GM12873 (cell line): ENCODE measurements around the gene ADAMTS20.

Experiments
- TF ChIP-seq, protein P1 (sequence below): IDR thresholded peaks from 2 replicates; pipeline ENCODE4 v1.5.1; 2012; ENCODE audit warnings: low read depth, mild to moderate bottlenecking, moderate library complexity, low read length, control low read depth; ENCODE audit not compliant: insufficient read depth; ENCODE audit errors: missing control alignments

ADAMTS20 gene

GRCh38 chr12:43402436-43402835 lies 149.6 kb downstream of the ADAMTS20 start:
- TF ChIP-seq, protein P1, sequence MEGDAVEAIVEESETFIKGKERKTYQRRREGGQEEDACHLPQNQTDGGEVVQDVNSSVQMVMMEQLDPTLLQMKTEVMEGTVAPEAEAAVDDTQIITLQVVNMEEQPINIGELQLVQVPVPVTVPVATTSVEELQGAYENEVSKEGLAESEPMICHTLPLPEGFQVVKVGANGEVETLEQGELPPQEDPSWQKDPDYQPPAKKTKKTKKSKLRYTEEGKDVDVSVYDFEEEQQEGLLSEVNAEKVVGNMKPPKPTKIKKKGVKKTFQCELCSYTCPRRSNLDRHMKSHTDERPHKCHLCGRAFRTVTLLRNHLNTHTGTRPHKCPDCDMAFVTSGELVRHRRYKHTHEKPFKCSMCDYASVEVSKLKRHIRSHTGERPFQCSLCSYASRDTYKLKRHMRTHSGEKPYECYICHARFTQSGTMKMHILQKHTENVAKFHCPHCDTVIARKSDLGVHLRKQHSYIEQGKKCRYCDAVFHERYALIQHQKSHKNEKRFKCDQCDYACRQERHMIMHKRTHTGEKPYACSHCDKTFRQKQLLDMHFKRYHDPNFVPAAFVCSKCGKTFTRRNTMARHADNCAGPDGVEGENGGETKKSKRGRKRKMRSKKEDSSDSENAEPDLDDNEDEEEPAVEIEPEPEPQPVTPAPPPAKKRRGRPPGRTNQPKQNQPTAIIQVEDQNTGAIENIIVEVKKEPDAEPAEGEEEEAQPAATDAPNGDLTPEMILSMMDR: no peak

DNA sequence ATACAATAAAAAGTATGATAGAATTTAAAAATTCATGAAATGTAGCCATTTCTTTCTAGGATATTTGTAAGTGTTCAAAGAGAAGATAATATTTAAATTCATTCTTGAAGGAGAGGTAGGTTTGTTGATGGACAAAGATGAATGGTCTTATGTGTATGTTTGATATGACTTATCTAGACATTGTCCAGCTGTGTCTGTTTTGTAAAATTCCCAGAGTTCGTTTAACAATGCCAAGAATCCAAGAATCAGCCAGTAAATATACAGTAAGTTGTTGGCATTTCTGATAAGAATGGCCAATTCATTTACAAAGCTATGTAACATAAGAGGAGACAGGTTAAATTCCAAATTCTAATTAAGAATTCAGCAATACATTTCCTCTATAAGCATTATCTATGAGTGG lies 150.9 kb downstream of the ADAMTS20 start:
- TF ChIP-seq, protein P1: no peak

DNA sequence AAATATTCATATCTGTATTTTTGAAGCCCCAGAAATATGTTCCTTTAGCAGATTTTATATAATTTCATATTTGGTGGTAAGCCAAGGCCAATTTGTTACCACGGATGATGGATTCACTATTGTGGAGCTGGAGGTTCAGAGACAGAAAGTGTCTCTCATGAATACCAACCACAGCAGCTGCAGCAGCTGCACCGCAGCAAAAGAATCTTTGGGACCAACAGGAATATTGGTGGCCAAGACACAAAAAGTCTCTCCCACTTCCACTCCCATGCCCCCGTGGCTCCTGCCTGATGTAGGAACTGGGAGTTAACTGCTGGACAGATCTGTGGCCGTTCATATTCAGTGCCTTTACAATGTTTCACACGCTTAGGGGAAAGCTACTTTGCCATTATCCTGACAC lies 155.3 kb downstream of the ADAMTS20 start:
- TF ChIP-seq, protein P1: no peak

DNA sequence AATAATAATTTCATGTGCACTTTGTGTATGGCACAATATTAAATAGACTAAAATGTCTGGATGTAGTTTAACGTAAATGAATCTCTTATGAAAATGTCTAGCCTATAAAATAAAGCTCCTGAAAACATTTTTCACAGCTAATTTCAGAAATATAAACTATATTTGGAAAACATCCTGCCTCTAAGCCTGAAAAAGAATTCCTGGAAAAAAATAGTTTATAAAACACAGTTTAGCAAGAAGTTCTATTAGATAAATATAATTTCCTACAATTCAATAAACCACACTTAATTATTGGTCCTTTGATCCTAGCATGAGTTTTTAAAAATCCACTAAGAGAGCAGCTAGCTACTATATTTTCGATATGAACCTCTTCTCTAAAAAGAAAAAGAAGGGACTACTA lies 159.9 kb downstream of the ADAMTS20 start:
- TF ChIP-seq, protein P1: no peak

DNA sequence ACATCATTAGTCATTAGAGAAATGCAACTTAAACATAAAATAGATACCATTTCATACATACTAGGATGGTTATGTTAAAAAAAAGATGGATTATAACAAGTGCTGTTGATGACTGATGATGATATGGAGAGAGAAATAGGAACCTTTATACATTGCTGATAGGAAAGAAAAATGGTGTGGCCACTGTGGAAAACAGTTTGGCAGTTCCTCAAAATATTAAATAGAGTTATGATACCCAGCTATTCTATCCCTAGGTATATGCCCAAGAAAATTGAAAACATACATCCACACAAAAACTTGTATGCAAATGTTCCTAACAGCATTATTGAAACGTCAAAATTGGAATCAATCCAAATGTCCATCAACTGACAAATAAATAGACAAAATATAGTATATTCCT lies 170.1 kb downstream of the ADAMTS20 start:
- TF ChIP-seq, protein P1: no peak

DNA sequence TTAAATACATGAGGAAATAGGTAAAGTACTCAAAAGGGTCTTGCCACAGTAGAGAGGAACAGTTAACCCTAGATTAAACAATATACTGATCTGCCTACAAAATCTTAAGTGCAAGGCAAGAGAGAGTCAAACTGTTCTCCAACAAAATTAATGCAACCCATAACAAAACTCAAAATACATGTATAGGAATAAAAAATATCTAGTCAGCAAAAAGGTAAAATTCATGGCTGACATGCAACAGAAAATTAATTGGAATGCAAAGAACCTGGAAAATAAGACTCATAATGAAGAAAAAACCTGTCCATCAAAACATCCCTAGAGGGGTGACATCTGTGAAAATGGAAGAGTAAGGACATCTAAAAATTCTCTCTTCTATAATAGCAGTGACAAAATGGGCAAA lies 173.6 kb downstream of the ADAMTS20 start:
- TF ChIP-seq, protein P1: no peak

DNA sequence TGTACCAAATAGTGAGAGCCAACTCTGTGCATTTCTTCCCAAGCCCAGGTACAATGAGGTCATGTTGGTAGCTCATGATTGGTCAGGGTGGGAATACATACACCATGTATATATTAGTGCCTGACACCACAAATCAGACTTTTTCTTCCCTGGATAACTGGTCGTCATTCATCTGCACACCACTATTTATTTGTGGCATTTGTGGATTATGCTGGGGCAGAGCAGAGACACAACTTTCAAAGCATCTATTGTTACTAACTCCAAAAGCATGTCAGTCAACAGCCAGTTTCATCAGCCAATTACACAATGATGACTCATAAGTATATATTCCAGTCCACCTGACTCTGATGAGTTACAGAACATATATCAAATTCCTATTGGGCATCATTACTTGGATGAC lies 181.7 kb downstream of the ADAMTS20 start:
- TF ChIP-seq, protein P1: no peak
